NCI-H2227 (cell line): ENCODE data around the gene MMS19.

Source experiments
- DNase-seq: peaks from one replicate; lab custom pipeline; 2025; ENCODE audit not compliant: unreplicated experiment; lab: John Stamatoyannopoulos, UW

MMS19 gene, protein sequence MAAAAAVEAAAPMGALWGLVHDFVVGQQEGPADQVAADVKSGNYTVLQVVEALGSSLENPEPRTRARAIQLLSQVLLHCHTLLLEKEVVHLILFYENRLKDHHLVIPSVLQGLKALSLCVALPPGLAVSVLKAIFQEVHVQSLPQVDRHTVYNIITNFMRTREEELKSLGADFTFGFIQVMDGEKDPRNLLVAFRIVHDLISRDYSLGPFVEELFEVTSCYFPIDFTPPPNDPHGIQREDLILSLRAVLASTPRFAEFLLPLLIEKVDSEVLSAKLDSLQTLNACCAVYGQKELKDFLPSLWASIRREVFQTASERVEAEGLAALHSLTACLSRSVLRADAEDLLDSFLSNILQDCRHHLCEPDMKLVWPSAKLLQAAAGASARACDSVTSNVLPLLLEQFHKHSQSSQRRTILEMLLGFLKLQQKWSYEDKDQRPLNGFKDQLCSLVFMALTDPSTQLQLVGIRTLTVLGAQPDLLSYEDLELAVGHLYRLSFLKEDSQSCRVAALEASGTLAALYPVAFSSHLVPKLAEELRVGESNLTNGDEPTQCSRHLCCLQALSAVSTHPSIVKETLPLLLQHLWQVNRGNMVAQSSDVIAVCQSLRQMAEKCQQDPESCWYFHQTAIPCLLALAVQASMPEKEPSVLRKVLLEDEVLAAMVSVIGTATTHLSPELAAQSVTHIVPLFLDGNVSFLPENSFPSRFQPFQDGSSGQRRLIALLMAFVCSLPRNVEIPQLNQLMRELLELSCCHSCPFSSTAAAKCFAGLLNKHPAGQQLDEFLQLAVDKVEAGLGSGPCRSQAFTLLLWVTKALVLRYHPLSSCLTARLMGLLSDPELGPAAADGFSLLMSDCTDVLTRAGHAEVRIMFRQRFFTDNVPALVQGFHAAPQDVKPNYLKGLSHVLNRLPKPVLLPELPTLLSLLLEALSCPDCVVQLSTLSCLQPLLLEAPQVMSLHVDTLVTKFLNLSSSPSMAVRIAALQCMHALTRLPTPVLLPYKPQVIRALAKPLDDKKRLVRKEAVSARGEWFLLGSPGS

DNA sequence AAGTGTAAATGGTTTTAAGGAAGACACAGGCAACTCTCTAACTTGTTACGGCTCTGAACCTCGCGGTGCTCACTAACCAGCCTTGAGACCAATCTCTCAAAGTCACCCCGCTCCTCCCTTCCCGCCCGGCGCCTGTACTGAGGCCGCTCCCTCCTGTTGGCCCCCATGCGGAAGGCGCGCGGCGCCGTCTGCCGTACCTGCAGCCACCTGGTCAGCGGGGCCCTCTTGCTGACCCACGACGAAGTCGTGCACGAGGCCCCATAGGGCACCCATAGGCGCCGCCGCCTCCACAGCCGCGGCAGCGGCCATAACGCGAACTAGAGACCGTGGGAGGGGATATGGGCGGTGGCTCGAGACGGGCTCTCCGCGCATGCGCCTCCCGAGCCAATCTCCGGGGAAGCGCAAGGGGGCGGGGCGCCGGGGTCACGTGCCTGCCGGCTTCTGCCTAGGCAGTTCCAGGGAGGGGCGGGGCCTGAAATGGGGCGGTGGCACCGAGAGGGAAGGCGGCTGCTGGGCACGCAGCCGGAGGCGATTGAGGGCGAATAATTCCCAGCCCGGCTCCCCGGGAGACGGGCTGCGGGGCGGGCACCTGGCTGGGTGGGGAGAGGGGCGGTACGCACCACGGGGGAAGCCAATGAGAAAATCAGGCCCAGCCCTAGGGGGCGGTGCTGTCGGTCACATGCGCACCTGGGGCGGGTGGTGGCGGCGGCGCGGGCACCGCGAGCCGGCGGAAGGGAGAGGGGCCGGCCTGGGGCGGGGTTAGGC, at the start of gene MMS19:
Gene MMS19 (minus strand): TSS at position 347 of the 765 bp plus-strand sequence. CDS start 38 bp downstream, at position 309.
- DNase-seq: peak; percentile 99

DNA sequence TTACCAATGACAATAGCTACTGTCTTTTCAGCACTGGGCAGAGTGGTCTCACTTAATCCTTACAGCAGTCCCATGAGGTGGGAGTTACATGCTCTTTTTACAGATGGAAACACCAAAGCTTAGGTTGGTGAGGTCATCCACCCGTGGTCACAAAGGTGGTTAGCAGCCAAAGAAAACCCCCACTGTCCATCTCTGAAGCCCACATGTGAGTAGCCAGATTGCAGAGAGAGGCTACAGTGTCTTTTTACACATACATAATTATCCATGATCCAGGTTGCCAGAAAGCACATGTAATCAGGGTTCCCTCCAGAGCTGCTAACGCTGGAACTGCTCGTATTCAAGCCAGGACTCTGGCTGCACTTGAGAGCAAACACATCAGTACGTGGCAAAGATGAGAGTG, 49.7 kb upstream of the MMS19 start:
- peak; percentile 25 for DNase-seq

DNA sequence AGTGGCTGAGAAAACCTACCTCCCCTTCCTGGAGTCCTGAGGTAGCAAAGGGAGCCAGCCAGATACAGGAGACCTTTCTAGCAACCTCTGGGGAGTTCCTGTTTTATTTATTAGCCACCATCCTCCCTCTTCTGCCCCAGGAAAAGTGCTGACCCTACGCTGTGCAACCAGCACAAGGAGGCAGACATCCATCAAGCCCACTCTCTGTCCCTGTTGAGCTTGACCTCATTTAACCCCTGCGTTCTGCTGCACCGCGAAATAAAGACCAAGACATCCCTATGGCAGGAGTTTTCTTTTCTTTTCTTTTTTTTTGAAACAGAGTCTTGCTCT, 49.0 kb upstream of the MMS19 start:
- DNase-seq: no peak

DNA sequence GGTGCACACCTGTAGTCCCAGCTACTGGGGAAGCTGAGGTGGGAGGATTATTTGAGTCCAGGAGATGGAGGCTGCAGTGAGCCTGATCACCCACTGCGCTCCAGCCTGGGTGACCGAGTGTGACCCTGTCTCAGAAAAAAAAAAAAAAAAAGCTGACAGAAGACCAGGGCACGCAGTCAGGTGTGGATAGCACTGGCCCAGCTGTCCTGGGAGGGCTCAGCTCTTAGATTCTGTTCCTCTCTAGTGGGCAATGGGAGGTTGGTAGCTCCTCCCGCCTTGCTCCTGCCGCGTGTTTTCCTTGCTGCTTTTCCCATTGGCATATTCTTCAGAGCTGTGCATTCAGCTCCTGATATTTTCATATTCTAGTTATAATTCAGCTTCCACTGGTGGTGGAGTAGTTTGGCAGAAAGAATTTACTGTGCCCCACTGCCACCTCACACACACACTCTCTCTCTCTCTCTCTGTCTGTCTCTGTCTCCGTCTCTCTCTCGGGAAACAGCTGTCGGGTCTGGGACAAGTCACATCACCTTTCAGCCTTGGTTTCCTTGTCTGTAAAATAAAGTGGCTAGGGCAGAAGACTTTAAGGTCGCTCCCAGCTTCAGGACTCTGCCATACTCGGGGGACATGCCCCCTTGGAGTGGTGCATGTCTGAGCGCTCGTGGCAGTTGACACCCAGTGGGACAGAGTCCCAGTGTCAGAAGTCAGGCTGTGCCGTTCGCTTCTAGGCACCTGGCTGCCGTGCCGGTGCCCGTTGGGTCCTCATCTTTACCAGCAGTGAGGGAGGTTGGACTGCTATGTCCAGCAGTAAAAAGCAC, 48.4 kb upstream of the MMS19 start:
- no peak for DNase-seq

DNA sequence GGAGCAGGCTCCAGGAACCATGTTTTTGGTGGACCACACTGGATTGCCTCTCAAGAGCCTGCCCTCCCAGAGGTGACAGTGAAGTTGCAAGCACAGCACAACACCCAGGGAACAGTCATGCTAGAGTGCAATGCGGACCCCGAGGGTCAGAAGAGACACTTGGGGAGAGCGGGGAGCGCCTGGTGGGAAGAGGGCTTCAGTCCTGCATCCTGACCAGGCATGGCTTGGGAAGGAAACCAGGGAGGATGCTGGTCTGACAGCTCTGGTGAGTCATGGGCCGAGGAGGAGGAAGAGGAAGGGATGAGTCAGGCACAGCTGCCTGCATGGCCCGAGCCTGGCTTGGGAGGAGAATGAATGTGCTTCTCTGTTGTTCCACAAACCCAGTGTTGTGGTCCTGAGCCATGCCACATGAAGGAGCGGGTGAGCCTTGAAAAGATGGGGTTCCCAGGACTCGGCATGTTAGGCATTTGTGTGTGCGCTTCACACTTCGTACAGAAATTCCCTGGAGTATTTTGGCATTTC, 44.9 kb upstream of the MMS19 start:
- no peak for DNase-seq

DNA sequence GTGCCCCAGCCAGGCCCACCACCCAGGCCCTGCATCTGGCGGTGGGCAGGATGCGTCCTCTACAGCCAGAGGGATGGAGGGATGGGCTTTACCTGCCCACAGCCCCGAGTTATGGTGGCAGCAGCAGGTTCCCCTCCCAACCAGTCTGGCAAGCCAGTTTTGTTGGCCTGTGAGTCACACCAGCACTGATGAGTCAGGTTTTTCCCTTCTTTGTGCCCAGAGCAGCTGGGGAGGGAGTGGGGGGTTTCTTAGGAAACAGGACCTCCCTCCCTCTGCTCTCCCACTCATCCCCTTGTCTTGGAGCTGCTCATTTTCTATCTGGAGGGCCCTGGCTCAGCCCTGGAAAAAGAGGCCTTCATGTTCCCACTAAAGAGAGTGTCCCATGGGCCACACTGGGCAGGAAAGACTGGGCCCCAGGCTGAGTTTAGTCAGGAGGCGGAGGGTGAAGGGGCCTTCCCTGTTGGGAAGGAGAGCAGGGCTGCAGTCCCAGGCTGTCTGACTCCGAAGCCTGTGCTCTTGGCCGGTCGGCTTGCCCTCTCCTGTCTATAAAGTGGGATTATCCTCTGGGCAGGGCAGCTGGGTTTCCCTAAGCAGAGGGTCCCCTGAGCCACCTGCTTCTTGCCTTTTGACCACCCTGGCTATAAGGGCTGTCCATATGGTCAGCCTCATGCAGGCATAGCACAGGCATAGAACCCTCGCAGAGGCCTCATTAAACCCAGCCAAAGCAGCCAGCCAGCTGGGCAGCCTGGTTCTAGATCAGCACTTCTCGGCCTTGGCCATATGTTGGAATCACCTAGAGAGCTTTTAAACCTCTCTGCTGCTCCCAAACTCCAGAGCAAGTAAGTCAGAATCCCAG, 44.2 kb upstream of the MMS19 start:
- peak; percentile 6 for DNase-seq

DNA sequence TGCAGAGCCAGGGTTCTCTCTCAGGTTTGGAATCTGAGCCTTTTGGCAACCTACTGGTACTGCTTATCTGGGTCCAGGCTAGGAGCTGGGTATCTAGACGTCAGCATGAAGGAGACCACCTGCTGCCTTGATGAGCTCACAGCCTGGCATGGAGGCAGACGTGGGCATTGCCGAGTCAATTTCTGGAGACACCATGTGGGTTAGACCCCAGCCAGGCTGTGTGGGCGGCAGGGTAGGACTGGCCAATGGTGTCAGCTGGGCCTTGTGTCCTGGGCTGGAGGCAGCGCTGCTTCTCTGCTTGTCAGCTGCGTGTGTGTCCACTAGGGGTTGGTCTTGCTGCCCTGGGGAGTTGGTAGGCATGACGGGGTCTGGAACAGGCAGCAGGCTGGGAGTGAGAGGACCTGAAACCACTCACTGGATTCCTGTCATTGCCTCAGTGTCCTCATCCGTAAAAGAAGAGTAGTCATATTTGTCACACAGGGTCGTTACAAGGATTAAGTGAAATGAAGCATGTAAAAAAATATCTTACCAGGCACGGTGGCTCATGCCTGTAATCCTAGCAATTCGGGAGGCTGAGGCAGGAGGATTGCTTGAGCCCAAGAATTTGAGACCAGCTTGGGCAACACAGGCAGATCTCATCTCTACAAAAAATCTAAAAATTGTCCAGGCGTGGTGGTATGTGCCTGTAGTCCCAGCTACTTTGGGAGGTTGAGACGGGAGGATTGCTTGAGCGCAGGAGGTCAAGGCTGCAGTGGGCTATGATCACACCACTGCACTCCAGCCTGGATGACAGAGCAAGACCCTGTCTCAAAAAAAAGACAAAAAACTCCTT, 42.7 kb upstream of the MMS19 start:
- no peak for DNase-seq

DNA sequence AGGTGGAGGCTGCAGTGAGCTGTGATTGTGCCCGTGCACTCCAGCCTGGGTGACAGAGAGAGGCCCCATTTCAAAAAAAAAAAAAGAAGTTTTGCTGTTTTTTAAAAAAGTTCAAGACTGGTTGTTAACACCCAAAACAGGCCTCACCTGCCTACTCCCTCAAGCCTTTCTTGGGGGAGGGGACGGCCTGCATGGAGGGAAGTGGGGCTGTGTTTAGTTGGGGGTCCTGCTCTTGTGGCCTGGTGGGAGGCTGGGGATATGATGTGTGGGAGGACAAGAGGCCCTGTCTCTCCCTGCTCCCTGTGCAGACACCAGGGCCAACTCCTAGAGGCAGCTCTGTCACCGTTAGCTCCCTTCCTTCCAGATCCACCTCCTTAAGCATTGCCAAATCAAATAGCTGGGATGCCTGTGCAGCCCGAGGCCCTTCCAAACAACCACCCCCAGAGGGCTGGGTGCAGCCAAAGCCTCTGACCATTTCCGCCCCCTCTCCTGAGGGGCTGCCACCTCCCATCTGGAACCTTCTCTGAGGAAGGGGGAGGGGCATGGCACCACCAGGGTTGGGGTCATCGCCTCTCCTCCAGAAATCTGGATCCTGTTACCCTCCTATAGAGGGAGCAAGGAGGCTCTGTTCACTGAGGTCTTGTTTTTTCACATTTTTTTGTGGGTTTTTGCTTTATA, 41.4 kb upstream of the MMS19 start:
- DNase-seq: no peak

DNA sequence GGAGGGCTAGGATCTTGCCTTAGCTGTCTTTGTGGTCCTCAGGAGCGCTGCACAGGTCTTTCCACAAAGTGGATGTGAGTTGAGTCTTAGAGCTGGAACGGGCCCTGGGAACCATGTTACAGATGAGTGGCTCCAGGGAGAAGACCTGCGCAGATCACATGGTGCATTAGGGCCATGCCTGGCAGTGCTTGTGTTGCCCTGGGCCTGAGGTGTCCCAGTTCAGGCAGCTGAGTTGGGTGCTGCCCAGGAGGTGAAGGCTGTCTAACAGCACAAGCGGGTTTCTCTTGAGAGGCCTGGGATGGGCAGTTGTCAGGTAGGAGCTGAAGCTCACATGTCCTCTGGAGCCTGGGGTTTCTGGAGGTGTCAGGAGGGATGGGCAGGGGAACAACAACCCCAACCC, 40.6 kb upstream of the MMS19 start:
- no peak for DNase-seq

DNA sequence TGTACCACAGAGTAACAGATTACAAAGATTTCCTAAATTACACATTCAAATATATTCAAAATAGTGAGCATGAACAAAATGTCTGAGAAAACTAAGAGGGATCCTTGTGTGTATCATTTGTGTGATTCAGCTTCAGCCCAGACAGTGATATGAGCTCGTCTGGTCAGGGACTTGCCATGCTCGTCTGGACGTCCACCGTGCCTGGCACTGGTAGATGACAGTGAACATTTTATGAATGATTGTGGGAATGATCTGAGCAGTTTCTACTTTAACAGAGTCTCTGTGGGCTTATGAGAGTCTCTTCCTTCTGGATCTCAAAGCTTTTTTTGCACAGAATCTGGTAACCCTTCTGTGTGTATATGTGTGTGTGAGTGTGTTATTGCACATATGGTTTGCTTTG, 40.2 kb upstream of the MMS19 start:
- DNase-seq: no peak

DNA sequence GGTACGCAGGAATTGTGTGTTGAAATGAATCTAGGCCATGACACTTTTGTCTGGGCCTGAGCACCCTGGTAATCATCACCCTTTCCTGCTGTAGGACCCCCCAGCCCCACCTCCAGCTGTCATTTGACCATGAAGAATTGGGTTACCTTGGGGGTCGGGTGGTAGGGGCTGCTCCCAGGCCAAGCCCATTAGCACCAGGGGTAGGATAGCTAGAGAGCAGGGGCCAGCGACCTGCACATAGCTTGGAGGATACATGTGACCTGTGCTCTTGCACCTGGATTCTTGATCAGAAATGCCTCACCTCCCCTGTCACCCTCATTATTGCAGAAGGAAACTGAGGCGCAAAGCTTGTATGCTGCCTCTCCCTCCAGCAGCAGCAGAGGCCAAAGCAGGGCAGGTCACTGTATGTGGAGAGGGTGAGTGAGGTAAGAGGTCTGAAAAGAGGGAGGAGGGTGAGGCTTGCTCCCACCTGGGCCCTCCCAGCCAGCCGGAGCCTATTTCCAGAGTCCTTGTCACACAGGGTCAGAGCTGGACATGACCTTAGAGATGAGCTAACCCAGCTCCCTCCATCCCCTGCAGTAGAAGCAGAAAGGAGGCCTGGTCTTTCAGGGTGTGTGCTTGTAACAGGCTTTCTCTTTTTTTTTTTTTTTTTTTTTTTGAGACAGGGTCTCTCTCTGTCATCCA, 39.1 kb upstream of the MMS19 start:
- DNase-seq: no peak

DNA sequence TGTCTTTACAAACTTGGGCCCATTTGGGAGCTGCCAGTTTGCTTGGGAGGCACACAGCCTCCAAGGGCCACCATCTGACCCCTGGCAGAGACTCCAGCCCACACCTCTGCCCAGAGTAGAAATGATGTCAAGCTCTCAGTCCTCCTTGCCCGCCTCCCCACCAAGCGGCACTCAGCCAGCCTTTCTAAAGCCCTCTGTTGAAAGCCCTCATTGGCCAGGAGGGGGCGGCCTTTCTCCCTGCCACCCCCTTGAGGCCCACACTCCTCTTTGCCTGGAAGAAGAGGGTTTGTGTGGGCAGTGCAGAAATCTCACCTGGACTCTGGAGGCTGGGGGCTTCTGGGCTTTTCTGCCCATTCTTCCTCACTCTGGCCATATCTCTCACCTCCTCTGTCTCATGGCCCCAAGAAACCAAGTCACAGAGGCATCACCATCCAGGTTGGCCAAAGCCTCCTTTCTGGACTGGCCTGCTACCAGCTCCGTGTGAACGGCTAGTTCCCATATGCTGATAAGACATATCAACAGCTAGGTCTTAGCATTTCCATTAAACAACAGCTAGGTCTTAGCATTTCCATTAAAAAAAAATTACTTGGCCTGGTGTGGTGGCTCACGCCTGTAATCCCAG, 36.6 kb upstream of the MMS19 start:
- DNase-seq: no peak

DNA sequence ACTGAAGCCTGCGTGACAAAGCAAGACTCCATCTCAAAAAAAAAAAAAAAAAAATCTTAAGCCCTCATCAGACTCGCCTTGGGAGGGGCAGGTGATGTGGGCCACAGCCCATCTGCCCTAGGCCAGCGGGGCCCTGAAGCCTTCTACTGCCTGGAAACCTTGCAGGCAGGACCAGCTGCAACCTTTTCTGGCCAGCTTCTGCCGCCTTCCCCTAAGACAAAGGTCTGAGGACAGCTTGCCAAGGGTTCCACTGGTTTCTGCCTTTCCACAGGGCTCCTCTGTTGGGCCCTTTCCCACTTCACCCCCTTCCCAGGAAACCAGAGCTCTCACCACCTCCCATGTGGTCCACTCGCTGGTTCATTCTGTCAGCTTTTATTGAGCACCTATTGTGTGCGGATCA, 35.7 kb upstream of the MMS19 start:
- DNase-seq: no peak

DNA sequence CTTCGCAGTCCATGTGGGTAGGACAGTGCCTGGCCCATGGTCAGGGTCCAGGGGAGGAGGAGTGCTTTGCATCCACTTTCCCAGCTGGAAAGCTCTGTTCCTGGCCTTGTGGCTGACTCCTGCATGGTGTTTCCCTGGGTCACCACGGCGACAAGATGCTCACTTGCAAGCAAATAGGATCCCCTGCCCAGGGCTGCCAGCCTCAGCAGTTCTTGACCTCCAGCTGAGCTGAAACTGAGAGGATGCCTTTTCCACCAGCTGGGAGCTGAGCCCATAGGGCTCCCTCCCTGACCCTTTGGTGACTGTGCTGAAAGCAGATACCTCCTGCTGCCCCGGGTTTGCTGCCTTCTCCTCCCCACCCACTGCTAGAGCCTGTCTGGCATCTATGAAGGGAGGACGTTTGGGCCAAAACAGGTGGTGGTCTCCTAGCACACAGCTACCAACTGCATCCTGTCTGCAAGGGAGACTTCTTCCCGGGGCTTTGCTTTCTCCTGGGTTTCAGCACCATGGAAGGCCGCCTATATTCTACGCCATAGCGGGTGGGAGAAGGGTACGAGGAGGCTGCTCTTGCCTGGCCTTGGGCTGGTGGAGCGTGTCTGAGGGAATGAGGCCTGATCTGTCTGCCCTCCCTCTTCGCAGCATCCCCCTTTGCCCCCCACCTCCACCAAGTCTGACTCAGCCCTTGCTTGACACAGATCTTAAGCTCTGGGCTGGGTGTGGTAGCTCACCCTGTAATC, 34.9 kb upstream of the MMS19 start:
- DNase-seq: no peak

DNA sequence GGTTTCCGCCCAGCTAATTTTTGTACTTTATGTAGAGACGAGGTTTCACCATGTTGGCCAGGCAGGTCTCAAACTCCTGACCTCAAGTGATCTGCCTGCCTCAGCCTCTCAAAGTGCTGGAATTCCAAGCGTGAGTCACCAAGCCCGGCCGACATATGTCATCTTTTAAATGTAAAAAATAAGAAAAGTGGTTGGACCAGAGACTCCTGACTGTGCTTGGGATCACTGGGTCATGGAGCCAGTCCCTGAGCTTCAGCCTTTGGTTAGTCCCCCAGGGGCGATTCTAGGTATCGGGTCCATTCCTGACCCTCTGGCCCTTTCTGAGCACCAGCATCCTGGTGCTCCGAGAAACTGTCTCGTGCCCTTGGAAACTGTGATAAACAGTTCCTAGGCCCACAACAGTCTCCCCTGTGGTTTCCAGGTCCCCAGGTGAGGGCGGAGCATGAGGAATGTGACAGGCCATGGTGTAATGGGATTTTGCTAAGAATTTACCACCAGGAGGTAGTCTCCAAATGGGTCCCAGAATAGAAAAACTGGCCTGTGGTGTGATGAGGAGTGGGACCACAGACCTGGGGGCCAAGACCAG, 33.3 kb upstream of the MMS19 start:
- no peak for DNase-seq
